Vagina (tissue), 2 donors: Measurements from ENCODE around the gene SLFN11. TPM values are rescaled to one million over a fixed set of nuclear protein-coding genes. Genes with fewer than 3 reads are reported as not detected.
"Not testable (repeated sequence)": the region's sequence is repeated elsewhere in the genome, so short reads cannot be mapped to it uniquely, and the experiment has no call there.

ENCODE experiments used
- DNase-seq, 2 donors: peaks; one replicate each; pipeline ENCODE4 v3.0.0-alpha.2; 2017; ENCODE audit errors: extremely low spot score in 2 of 2
- H3K27ac ChIP-seq: fragments of 200-600 bp; sonication (generic); one replicate; pipeline ENCODE4 v1.5.1; 2019
- H3K27me3 ChIP-seq: fragments of 200-600 bp; sonication (generic); one replicate; pipeline ENCODE4 v1.5.1; 2019
- H3K36me3 ChIP-seq, 2 donors: fragments of 200-600 bp; sonication (generic); one replicate each; pipeline ENCODE4 v1.5.1; 2017 to 2019
- H3K4me1 ChIP-seq: fragments of 200-600 bp; sonication (generic); one replicate; pipeline ENCODE4 v1.5.1; 2019
- H3K4me3 ChIP-seq, 2 donors: fragments of 200-600 bp; sonication (generic); 1 replicate in 1 of 2; 2 replicates in 1 of 2; pipeline ENCODE4 v1.5.1; 2016 to 2019
- H3K9me3 ChIP-seq: fragments of 200-600 bp; sonication (generic); one replicate; pipeline ENCODE4 v1.5.1; 2019
- POLR2A ChIP-seq, 2 donors: fragments of 450-650 bp; IDR thresholded peaks; one replicate each; pipeline ENCODE4 v1.6.1; 2017; ENCODE audit warnings: antibody characterized with exemption in 2 of 2, mild to moderate bottlenecking in 2 of 2, moderate library complexity in 2 of 2
- POLR2AphosphoS5 ChIP-seq, 2 donors: sonication (generic); formaldehyde crosslinking; IDR thresholded peaks; one replicate each; pipeline ENCODE4 v1.9.0; 2017; ENCODE audit warnings: antibody characterized with exemption in 2 of 2, mild to moderate bottlenecking in 2 of 2, low read depth in 1 of 2; ENCODE audit not compliant: insufficient read depth in 1 of 2
- intact Hi-C: fragments of 100-400 bp; cut with DNase I; formaldehyde crosslinking; loops from one replicate; pipeline ENCODE4 v1.15.1; 2023
- total RNA-seq: library from RNA; depleted of rRNA; stranded (reverse); fragments of >200 nt; gene quantifications from one replicate; pipeline ENCODE4 v1.2.3, GENCODE V29; 2016
- TF ChIP-seq, protein P1 (sequence below), 3 experiments: fragments of 450-650 bp in 2 of 3; fragments of 200-600 bp in 1 of 3; sonication (generic) in 1 of 3; IDR thresholded peaks; one replicate each; pipeline ENCODE4 v1.5.1; 2017 to 2019; ENCODE audit warnings: antibody characterized with exemption in 3 of 3, mild to moderate bottlenecking in 2 of 3, moderate library complexity in 2 of 3

SLFN11 gene
- total RNA-seq, 1 donor from 2014 or later, result 21.1 TPM

DNA sequence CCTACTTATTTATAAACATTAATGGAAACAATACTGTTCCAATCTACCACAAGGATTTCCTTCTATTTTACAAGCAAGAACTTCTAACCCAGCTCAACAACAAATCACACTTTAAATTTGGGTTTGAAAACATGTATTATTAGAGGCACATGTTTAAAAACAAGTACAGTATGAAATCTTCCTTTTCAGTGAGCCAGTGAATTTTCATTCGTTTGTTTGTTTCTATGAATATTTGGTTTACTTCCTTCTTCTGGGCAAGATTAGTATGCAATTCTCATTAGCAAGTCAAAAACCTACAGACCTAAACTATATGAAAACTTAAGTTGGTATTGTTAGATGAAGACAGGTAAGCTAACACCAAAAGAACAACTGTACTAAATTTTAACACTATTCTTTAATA is 33.1 kb upstream of the SLFN11 start:
- no peak for TF ChIP-seq POLR2AphosphoS5 (IDR thresholded peaks at IDR 0.05; ENCODE audit: insufficient read depth in 1 of 2, low read depth in 1 of 2)
- TF ChIP-seq, protein P1, sequence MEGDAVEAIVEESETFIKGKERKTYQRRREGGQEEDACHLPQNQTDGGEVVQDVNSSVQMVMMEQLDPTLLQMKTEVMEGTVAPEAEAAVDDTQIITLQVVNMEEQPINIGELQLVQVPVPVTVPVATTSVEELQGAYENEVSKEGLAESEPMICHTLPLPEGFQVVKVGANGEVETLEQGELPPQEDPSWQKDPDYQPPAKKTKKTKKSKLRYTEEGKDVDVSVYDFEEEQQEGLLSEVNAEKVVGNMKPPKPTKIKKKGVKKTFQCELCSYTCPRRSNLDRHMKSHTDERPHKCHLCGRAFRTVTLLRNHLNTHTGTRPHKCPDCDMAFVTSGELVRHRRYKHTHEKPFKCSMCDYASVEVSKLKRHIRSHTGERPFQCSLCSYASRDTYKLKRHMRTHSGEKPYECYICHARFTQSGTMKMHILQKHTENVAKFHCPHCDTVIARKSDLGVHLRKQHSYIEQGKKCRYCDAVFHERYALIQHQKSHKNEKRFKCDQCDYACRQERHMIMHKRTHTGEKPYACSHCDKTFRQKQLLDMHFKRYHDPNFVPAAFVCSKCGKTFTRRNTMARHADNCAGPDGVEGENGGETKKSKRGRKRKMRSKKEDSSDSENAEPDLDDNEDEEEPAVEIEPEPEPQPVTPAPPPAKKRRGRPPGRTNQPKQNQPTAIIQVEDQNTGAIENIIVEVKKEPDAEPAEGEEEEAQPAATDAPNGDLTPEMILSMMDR (IDR thresholded peaks at IDR 0.05), result no peak
- no peak for TF ChIP-seq POLR2A (IDR thresholded peaks at IDR 0.05)
- H3K4me1 ChIP-seq, result no peaks in the 10 kb centered on the region
- intact Hi-C loops, result no loop called here
- no peak for DNase-seq
- no peaks in the 10 kb centered on the region for H3K9me3 ChIP-seq
- no peak overlapping the region for H3K27ac ChIP-seq
- H3K36me3 ChIP-seq, result peaks cover 0 to 6% of the 10 kb centered on the region in 2 donors
- no peak overlapping the region for H3K4me3 ChIP-seq
- H3K27me3 ChIP-seq, result no peaks in the 10 kb centered on the region

DNA sequence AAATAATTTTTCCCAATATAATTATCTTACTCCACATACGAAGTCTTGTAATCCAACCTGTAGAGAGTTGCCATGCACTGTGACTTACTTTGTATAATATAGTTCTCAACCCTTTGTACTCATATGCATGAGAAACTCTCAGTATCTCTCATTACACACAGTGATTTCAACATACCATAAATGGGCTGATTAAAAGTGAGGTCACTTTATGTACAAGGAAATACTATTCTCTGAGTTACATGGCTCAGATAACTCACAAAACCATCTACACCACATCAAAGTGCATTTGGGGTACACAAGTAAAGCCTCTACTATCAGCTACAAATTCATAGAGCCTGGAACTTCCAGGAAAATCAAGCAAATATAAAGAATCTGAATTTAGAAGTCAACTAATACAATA is 30.9 kb upstream of the SLFN11 start:
- no peak overlapping the region for H3K4me3 ChIP-seq
- DNase-seq, result no peak
- peaks cover 0 to 6% of the 10 kb centered on the region in 2 donors for H3K36me3 ChIP-seq
- no peaks in the 10 kb centered on the region for H3K27me3 ChIP-seq
- TF ChIP-seq, protein P1 (IDR thresholded peaks at IDR 0.05), result no peak
- TF ChIP-seq POLR2A (IDR thresholded peaks at IDR 0.05) (no peak), POLR2AphosphoS5 (IDR thresholded peaks at IDR 0.05; ENCODE audit: insufficient read depth in 1 of 2, low read depth in 1 of 2) (no peak)
- H3K4me1 ChIP-seq, result no peaks in the 10 kb centered on the region
- intact Hi-C loops, result no loop called here
- no peaks in the 10 kb centered on the region for H3K9me3 ChIP-seq
- no peak overlapping the region for H3K27ac ChIP-seq

DNA sequence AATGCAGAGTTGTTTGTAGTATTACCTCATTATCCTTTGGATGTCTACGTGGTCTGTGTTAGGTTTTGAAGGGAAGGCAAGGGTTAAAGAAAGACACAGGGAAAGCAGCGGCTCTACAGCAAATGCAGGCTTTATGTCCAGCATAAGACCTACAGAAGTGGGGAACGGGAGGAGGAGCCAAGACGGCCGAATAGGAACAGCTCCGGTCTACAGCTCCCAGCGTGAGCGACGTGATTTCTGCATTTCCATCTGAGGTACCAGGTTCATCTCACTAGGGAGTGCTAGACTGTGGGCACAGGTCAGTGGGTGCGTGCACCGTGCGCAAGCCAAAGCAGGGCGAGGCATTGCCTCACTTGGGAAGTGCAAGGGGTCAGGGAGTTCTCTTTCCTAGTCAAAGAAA is 20.4 kb upstream of the SLFN11 start:
- H3K36me3 ChIP-seq, intact Hi-C loops, H3K9me3 ChIP-seq: not testable (repeated sequence)

DNA sequence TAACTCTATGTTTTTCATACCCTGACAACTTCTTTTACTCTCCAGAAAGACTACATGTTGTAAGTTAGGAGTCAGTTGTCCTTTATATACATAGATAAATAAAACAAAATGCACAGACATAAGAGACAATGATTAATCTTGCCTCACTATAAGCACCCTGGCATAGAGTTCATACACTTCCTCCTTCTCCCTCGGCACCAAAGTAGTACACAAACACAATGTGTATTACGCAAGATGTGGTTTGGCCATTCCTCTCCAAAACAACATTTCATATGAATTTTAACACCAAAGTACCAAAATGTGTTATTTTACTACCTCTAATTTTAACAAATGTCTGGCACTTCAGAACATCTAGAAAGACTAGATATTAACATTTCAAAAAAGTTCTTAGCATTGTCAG is 17.2 kb upstream of the SLFN11 start:
- Histone ChIP-seq H3K36me3 (no peaks in the 10 kb centered on the region), H3K4me1 (no peaks in the 10 kb centered on the region), H3K27me3 (no peaks in the 10 kb centered on the region), H3K9me3 (no peaks in the 10 kb centered on the region), H3K4me3 (no peak overlapping the region), H3K27ac (no peak overlapping the region)
- TF ChIP-seq POLR2A (IDR thresholded peaks at IDR 0.05) (no peak), POLR2AphosphoS5 (IDR thresholded peaks at IDR 0.05; ENCODE audit: insufficient read depth in 1 of 2, low read depth in 1 of 2) (no peak)
- TF ChIP-seq, protein P1 (IDR thresholded peaks at IDR 0.05), result no peak
- intact Hi-C loops, result no loop called here
- no peak for DNase-seq

More for the DNA sequence above, 20.4 kb upstream of the SLFN11 start:
- H3K27me3 ChIP-seq, H3K27ac ChIP-seq, H3K4me3 ChIP-seq, DNase-seq, H3K4me1 ChIP-seq: not testable (repeated sequence)

DNA sequence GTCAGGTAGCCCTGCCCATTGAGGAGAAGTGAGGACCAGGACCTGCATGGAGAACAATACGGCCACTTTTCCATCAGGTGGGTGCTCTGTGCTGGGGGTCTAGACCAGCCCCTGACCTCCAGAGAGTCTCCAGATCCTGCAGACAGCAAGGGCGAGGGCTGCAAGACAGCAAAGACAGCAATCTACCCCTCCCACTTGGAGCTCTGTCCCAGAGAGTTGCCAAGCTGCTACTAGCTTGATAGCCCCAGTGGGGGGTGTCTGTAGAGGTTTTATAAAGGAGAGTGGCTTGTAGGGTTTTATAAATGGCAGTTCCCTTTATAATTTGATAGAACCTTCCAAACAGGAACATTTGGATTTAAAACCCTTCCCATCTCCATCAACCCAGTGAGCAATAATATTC is 16.7 kb upstream of the SLFN11 start:
- H3K27me3 ChIP-seq, result no peaks in the 10 kb centered on the region
- no peaks in the 10 kb centered on the region for H3K4me1 ChIP-seq
- TF ChIP-seq, protein P1 (IDR thresholded peaks at IDR 0.05), result no peak
- TF ChIP-seq POLR2AphosphoS5 (IDR thresholded peaks at IDR 0.05; ENCODE audit: insufficient read depth in 1 of 2, low read depth in 1 of 2), result no peak
- TF ChIP-seq POLR2A (IDR thresholded peaks at IDR 0.05), result no peak
- no peak overlapping the region for H3K27ac ChIP-seq
- DNase-seq, result no peak
- intact Hi-C loops, result no loop called here
- no peaks in the 10 kb centered on the region for H3K36me3 ChIP-seq
- no peaks in the 10 kb centered on the region for H3K9me3 ChIP-seq
- no peak overlapping the region for H3K4me3 ChIP-seq

DNA sequence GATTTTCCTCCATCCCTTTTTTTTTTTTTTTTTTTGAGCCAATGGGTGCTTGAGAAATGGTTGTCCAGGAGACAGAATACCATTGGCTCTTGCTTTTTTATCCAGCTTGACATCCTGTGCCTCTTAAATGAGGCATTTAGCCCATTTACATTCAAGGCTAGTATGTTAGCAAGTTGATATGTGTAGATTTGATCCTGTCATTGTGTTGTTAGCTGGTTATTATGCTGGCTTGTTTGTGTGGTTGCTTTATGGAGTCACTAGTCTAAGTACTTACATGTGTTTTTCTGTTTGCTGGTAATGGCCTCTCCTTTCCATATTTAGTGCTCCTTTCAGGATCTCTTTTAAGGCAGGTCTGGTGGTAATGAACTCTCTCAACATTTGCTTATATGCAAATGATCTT is 14.1 kb upstream of the SLFN11 start:
- DNase-seq, result no peak
- Histone ChIP-seq H3K4me1 (no peaks in the 10 kb centered on the region), H3K27me3 (no peaks in the 10 kb centered on the region), H3K9me3 (no peaks in the 10 kb centered on the region), H3K36me3 (no peaks in the 10 kb centered on the region), H3K27ac (no peak overlapping the region), H3K4me3 (no peak overlapping the region)
- intact Hi-C loops, result no loop called here
- TF ChIP-seq POLR2A (IDR thresholded peaks at IDR 0.05) (no peak), POLR2AphosphoS5 (IDR thresholded peaks at IDR 0.05; ENCODE audit: insufficient read depth in 1 of 2, low read depth in 1 of 2) (no peak)
- TF ChIP-seq, protein P1 (IDR thresholded peaks at IDR 0.05), result no peak
